Mucosa of descending colon (tissue), 3 donors: ENCODE results near the gene CDX1. TPM values are rescaled to one million over a fixed set of nuclear protein-coding genes. Genes with fewer than 3 reads are reported as not detected.
"Not testable (repeated sequence)": the region's sequence is repeated elsewhere in the genome, so short reads cannot be mapped to it uniquely, and the experiment has no call there.

ENCODE experiments used
- ATAC-seq: fragments of 200-7000 bp; cut with Tn5 transposase; one replicate; pipeline ENCODE4 v1.9.1; 2020; ENCODE audit warnings: mild to moderate bottlenecking, moderate library complexity
- DNase-seq, 3 donors: peaks; one replicate each; pipeline ENCODE4 v3.0.0-alpha.2; 2020
- H3K36me3 ChIP-seq: fragments of 200-600 bp; one replicate; pipeline ENCODE4 v1.8.0; 2021; ENCODE audit warnings: low read depth, mild to moderate bottlenecking
- H3K4me1 ChIP-seq: fragments of 200-600 bp; one replicate; pipeline ENCODE4 v1.8.0; 2021; ENCODE audit warnings: low read depth, mild to moderate bottlenecking
- H3K4me3 ChIP-seq: fragments of 200-600 bp; one replicate; pipeline ENCODE4 v1.8.0; 2021; ENCODE audit warnings: mild to moderate bottlenecking
- H3K9me3 ChIP-seq: fragments of 200-600 bp; one replicate; pipeline ENCODE4 v1.8.0; 2021; ENCODE audit warnings: mild to moderate bottlenecking
- CTCF ChIP-seq: fragments of 200-600 bp; IDR thresholded peaks from one replicate; pipeline ENCODE4 v1.8.0; 2022; ENCODE audit warnings: antibody characterized with exemption, mild to moderate bottlenecking
- intact Hi-C, 2 donors: fragments of 100-400 bp; cut with DNase I in 1 of 2; cut with micrococcal nuclease in 1 of 2; formaldehyde crosslinking; loops; one replicate each; pipeline versions ENCODE4 v1.11.0 to v1.11.1; 2022; cut with DNase I, micrococcal nuclease
- total RNA-seq, 3 donors: library from RNA; stranded (reverse); fragmentation: NEBNext Ultra II Directional in 2 of 3; extraction: Animal tissue kit (Norgen Biotek cat#: 25700) in 2 of 3; gene quantifications; one replicate each; pipeline versions ENCODE4 v1.2.1 to v1.2.4, GENCODE V29; 2021 to 2023
- donor health status: DM: no; HTN: no; CAD: no; lungs with moderate emphysema.
- donor health status: DM: no; HTN: no; CAD: no.
- donor health status: DM: no; HTN: yes; CAD: no.

The CDX1 gene
- total RNA-seq, 3 donors from 2014 or later: 140 to 306 (median 302) TPM

- no peaks in the 10 kb centered on the region for H3K36me3 ChIP-seq
- H3K4me1 ChIP-seq: no peaks in the 10 kb centered on the region
- DNase-seq: no peak
- no peak overlapping the region for H3K4me3 ChIP-seq
- no peaks in the 10 kb centered on the region for H3K9me3 ChIP-seq
- no peak for TF ChIP-seq CTCF
- intact Hi-C loops: no loop called here
- no peak for ATAC-seq
Measured at GRCh38 chr5:150227606-150228273, 61.2 kb downstream of the CDX1 start.

- no peaks in the 10 kb centered on the region for H3K36me3 ChIP-seq
- intact Hi-C loops: no loop called here
- no peak overlapping the region for H3K4me3 ChIP-seq
- DNase-seq (no peak), ATAC-seq (no peak)
- TF ChIP-seq CTCF: no peak
- H3K4me1 ChIP-seq: no peaks in the 10 kb centered on the region
- H3K9me3 ChIP-seq: no peaks in the 10 kb centered on the region
Measured at GRCh38 chr5:150229571-150229970, 63.0 kb downstream of the CDX1 start.

- intact Hi-C loops: no loop called here
- no peak for DNase-seq
- Histone ChIP-seq H3K4me3 (no peak overlapping the region), H3K36me3 (no peaks in the 10 kb centered on the region), H3K4me1 (no peaks in the 10 kb centered on the region), H3K9me3 (no peaks in the 10 kb centered on the region)
- no peak for TF ChIP-seq CTCF
- no peak for ATAC-seq
Measured at GRCh38 chr5:150230842-150231241, 64.3 kb downstream of the CDX1 start.

- DNase-seq, H3K36me3 ChIP-seq, H3K4me3 ChIP-seq, intact Hi-C loops, H3K4me1 ChIP-seq, H3K9me3 ChIP-seq, ATAC-seq: not testable (repeated sequence)
Measured at GRCh38 chr5:150233706-150234105, 67.1 kb downstream of the CDX1 start.

Other genes with a start within 250 kb of the CDX1 start
- 1 to 10 TPM; 1.6 to 7.3 (median 3.4) TPM for gene PDE6A, start 222.0 kb upstream of the CDX1 start, total RNA-seq
- 1,000 to 10,000 TPM in 1 of 3 donors, 100 to 1,000 TPM in 2; 562 to 1,399 (median 853) TPM for gene SLC26A2, start 206.0 kb upstream of the CDX1 start, total RNA-seq
- 1 to 10 TPM; 3.0 to 4.3 (median 4.2) TPM for gene TIGD6, start 166.1 kb upstream of the CDX1 start, total RNA-seq
- 10 to 100 TPM; 25.7 to 37.5 (median 31.2) TPM for gene HMGXB3, start 166.0 kb upstream of the CDX1 start, total RNA-seq
- gene CSF1R, start 80.2 kb upstream of the CDX1 start, total RNA-seq: 10 to 100 TPM in 2 of 3 donors, 1 to 10 TPM in 1; 9.0 to 39.0 (median 20.4) TPM
- 10 to 100 TPM; 13.9 to 61.5 (median 27.1) TPM for gene PDGFRB, start 10.9 kb upstream of the CDX1 start, total RNA-seq
- 10 to 100 TPM; 15.2 to 26.4 (median 18.9) TPM for gene SLC6A7, start 23.3 kb downstream of the CDX1 start, total RNA-seq
- gene CAMK2A, start 123.0 kb downstream of the CDX1 start, total RNA-seq: 1 to 10 TPM in 1 of 3 donors, under 1 TPM in 2; 0.46 to 3.0 (median 0.93) TPM
- 1 to 10 TPM in 1 of 3 donors, under 1 TPM in 2; 0.41 to 1.6 (median 0.63) TPM for gene ARSI, start 136.1 kb downstream of the CDX1 start, total RNA-seq
- 10 to 100 TPM; 17.3 to 36.2 (median 26.0) TPM for gene TCOF1, start 190.9 kb downstream of the CDX1 start, total RNA-seq
- 1,000 to 10,000 TPM in 1 of 3 donors, 100 to 1,000 TPM in 2; 198 to 1,033 (median 284) TPM for gene CD74, start 246.1 kb downstream of the CDX1 start, total RNA-seq